ENCODE data around the gene GPSM3.
"Not testable (repeated sequence)": the region's sequence is repeated elsewhere in the genome, so short reads cannot be mapped to it uniquely, and the experiment has no call there.

GPSM3 gene

DNA sequence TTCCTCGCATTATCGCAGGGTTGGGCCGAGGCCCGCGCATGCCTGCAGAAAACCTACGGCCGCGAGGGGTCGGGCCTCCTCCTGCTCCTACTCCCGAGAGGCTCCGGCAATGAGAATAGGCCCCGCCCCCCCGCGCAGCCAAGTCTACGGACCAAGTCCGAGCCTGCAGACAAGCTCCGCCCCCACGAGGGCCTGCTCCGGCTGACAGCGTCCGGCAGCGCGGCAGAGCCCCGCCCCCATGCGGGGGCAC is 3.1 kb upstream of the GPSM3 start:
- DNase-seq (ENCODE audit: low spot score), result peak; percentile 100
- peak overlapping the region; percentile 75 for H3K4me3 ChIP-seq
- H3K27ac ChIP-seq, result peak overlapping the region; percentile 98 to 99
- TF ChIP-seq CTCF (IDR thresholded peaks at IDR 0.05), result no peak

DNA sequence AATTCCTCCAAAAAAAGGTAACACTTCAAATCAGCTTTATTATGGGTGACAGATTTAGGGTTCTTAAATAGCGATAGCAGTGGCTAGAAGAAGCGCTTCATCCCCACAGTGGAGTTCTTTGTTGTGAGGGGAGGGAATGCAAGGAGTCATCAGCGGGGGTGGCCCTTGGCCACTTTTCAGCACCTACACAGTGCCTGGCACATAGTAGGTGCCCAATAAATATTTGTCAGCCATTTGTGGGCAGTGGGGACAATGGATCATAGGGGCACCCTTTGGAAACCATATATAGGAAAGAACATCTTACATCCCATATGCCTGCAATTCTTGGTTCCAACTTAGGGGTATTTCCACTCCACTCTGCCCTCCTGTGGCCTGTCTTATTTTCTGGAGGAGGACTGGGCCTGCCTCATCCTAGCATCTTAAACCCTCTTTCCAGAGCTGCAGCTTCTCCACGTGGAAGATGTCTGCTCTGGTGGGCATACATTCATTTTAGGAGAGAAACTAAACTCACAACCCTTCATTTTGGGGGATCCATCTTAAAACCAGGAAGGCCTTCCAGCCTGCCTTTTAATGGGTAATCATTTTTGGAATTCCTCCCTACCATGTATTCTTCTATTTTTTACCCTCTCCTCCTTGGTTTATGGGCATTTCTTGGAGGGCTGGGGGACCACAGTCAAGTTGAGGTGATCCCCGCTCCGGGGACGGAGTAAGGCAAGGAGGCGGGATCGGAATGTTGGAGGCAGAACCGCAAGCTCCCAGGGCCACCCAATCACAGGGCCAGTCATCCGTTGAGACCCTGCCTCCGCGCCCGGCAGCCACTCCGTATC is 2.6 kb upstream of the GPSM3 start:
- Histone ChIP-seq H3K4me3 (peak overlapping the region; percentile 62), H3K27ac (peak overlapping the region; percentile 91 to 93)
- peak; percentile 15 for TF ChIP-seq CTCF (IDR thresholded peaks at IDR 0.05)
- DNase-seq (ENCODE audit: low spot score), result peak; percentile 77

GRCh38 chr6:32194388-32194787 is 1.9 kb upstream of the GPSM3 start:
- no peak for TF ChIP-seq CTCF (IDR thresholded peaks at IDR 0.05)
- DNase-seq (ENCODE audit: low spot score), result no peak
- no peak overlapping the region for H3K4me3 ChIP-seq
- H3K27ac ChIP-seq, result peak overlapping the region; percentile 91 to 93

DNA sequence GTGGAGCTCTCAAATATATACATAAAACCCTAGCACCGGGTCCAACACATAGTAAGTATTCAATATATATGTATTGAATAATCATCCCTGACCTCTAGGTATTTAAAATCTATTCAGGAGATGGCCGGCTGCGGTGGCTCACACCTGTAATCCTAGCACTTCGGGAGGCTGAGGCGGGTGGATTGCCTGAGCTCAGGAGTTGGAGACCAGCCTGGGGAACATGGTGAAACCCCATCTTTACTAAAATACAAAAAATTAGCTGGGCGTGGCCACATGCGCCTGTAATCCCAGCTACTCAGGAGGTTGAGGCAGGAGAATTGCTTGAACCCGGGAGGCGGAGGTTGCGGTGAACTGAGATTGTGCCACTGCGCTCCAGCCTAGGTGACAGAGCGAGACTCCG is 653 bp upstream of the GPSM3 start:
- H3K27ac ChIP-seq, result peak overlapping the region in 1 of 2 donors; percentile 98
- not testable (repeated sequence) for DNase-seq (ENCODE audit: low spot score)
- H3K4me3 ChIP-seq, result peak overlapping the region; percentile 93

- Histone ChIP-seq H3K27ac (peak overlapping the region; percentile 35 to 98), H3K4me3 (peak overlapping the region; percentile 93)
- TF ChIP-seq CTCF (IDR thresholded peaks at IDR 0.05), result no peak
- peak; percentile 78 for DNase-seq (ENCODE audit: low spot score)
Measured at GRCh38 chr6:32191696-32192607, 491 bp downstream of the GPSM3 start.

DNA sequence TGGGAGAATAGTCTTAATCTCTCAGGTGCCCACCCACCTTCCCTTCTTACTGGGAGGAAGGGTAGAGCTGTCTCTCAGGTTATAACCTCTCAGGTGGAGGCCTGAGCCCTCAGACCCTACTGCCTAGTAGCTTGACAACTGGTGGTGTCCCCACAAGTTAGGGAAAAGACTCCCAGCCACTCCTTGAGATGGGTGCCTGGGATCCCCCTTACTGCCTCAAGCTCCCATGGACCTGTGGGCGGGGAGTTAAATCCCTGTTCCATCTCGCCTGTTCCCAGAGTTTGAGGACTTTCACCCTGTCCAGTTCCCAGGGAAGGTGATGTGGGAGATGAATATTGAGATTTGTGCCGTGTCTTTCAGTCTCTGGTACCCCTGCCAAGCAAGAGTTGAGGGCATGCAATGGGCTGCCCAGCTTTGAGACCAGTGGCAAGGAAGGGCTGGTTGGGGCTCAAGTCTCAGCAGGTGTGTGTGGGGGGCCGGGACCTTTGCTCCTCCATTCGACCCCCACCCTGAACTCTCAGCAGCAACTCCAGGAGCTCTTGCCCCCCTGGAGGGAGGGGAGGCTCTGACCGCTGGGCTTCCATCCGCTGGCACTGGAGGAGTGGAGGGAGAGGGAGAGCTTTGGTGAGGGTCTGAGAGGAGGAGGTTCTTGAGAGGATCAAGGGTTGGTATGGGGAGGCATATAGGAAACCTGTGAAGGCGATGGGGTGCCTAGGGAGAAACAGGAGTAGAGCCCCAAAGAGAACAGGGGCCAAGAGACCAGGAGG is 1.3 kb downstream of the GPSM3 start:
- DNase-seq (ENCODE audit: low spot score), result peak; percentile 75
- Histone ChIP-seq H3K4me3 (peak overlapping the region; percentile 93), H3K27ac (peak overlapping the region; percentile 98)
- no peak for TF ChIP-seq CTCF (IDR thresholded peaks at IDR 0.05)
